Measurements from ENCODE around the gene ZBTB7C. TPM values are rescaled to one million over a fixed set of nuclear protein-coding genes. Genes with fewer than 3 reads are reported as not detected.

Gene ZBTB7C
- total RNA-seq, 2 donors from 2014 or later, result not detected

DNA sequence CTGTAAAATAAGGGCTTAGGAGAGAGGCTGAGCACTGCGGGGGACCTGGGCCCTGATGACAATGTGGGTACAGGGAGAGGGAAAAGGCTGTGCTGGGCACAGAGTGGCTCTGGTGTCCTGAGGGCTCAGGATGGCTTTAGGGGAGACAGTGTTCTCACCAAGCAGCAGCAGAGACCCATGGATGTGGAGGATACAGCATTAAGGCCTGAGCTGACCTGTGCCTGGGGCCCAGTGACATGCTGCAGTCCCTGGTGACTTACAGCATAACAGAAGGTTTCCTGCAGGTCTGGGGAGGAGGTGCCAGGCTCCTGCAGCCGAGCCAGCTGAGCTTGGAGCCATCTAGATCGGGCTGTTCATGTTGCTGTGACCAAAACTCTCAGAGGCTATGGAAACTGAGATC lies 287.4 kb downstream of the ZBTB7C start:
- Mint-ChIP-seq H3K36me3 (no peaks in the 10 kb centered on the region), H3K27ac (no peak overlapping the region), H3K9me3 (no peaks in the 10 kb centered on the region)
- no peak for ATAC-seq
- DNase-seq (ENCODE audit: low spot score in 2 of 2), result no peak

DNA sequence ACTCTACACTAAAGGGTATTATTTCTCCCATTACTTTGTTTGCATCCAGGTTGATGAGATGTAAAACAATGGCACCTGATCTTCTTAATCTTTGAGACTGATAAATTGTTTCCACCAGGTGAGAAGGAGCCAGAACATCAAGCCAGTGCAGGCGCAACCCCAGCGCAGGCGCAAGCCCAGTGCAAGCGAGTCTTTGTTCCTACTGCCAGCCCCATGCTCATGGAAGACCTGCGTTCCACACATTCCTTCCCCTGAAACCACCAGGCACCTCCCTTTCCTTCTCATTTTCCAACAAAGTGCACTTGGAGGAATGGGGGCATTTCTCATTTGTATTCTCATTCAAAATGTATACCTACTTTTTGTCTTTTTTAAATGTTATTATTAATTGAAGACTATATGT lies 290.0 kb downstream of the ZBTB7C start:
- ATAC-seq (no peak), DNase-seq (ENCODE audit: low spot score in 2 of 2) (no peak)
- H3K36me3 Mint-ChIP-seq, result no peaks in the 10 kb centered on the region
- no peaks in the 10 kb centered on the region for H3K9me3 Mint-ChIP-seq
- no peak overlapping the region for H3K27ac Mint-ChIP-seq

GRCh38 chr18:48116873-48117630 lies 292.1 kb downstream of the ZBTB7C start:
- H3K36me3 Mint-ChIP-seq, result no peaks in the 10 kb centered on the region
- no peak overlapping the region for H3K27ac Mint-ChIP-seq
- DNase-seq (ENCODE audit: low spot score in 2 of 2) (no peak), ATAC-seq (no peak)
- no peaks in the 10 kb centered on the region for H3K9me3 Mint-ChIP-seq

- H3K36me3 Mint-ChIP-seq, result no peaks in the 10 kb centered on the region
- no peak overlapping the region for H3K27ac Mint-ChIP-seq
- H3K9me3 Mint-ChIP-seq, result no peaks in the 10 kb centered on the region
- ATAC-seq (no peak), DNase-seq (ENCODE audit: low spot score in 2 of 2) (no peak)
These were observed 293.2 kb downstream of the ZBTB7C start for GRCh38 chr18:48116017-48116416.

- DNase-seq (ENCODE audit: low spot score in 2 of 2), result no peak
- H3K36me3 Mint-ChIP-seq, result no peaks in the 10 kb centered on the region
- no peak overlapping the region for H3K27ac Mint-ChIP-seq
- H3K9me3 Mint-ChIP-seq, result no peaks in the 10 kb centered on the region
- ATAC-seq, result no peak
These were observed 295.5 kb downstream of the ZBTB7C start for GRCh38 chr18:48113691-48114090.

DNA sequence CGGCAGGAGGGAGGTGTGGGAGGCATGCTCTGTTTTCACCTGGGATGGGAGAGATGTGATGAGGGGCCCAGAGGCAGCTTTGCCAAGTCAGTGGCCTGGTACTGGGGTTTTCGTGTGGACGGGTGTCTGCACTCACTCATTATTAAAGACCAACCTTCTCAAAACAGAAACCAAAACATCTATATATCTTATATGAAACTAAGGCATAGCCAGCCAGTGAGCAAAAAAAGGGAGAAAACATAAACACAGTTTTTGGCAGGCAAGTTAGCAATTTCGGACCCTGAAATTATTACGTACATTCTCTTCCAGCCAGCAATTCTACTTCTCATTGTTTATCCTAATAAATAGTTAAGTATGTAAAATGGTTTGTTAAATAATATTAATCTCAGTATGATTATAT lies 297.6 kb downstream of the ZBTB7C start:
- Mint-ChIP-seq H3K36me3 (no peaks in the 10 kb centered on the region), H3K9me3 (no peaks in the 10 kb centered on the region), H3K27ac (no peak overlapping the region)
- ATAC-seq, result no peak
- no peak for DNase-seq (ENCODE audit: low spot score in 2 of 2)

GRCh38 chr18:48110797-48111196 lies 298.4 kb downstream of the ZBTB7C start:
- Mint-ChIP-seq H3K36me3 (no peaks in the 10 kb centered on the region), H3K27ac (no peak overlapping the region), H3K9me3 (no peaks in the 10 kb centered on the region)
- ATAC-seq (no peak), DNase-seq (ENCODE audit: low spot score in 2 of 2) (no peak)

GRCh38 chr18:48109961-48110493 lies 299.2 kb downstream of the ZBTB7C start:
- no peak overlapping the region for H3K27ac Mint-ChIP-seq
- no peak for ATAC-seq
- DNase-seq (ENCODE audit: low spot score in 2 of 2), result no peak
- no peaks in the 10 kb centered on the region for H3K36me3 Mint-ChIP-seq
- H3K9me3 Mint-ChIP-seq, result no peaks in the 10 kb centered on the region

- no peak for DNase-seq (ENCODE audit: low spot score in 2 of 2)
- Mint-ChIP-seq H3K36me3 (no peaks in the 10 kb centered on the region), H3K9me3 (no peaks in the 10 kb centered on the region), H3K27ac (no peak overlapping the region)
- ATAC-seq, result no peak
These were observed 301.0 kb downstream of the ZBTB7C start for GRCh38 chr18:48108136-48108535.

GRCh38 chr18:48106976-48107781 lies 302.0 kb downstream of the ZBTB7C start:
- Mint-ChIP-seq H3K27ac (no peak overlapping the region), H3K9me3 (no peaks in the 10 kb centered on the region), H3K36me3 (no peaks in the 10 kb centered on the region)
- no peak for ATAC-seq
- no peak for DNase-seq (ENCODE audit: low spot score in 2 of 2)

- no peaks in the 10 kb centered on the region for H3K9me3 Mint-ChIP-seq
- no peak for DNase-seq (ENCODE audit: low spot score in 2 of 2)
- H3K27ac Mint-ChIP-seq, result no peak overlapping the region
- ATAC-seq, result no peak
- H3K36me3 Mint-ChIP-seq, result no peaks in the 10 kb centered on the region
These were observed 302.7 kb downstream of the ZBTB7C start for GRCh38 chr18:48106498-48106897.

GRCh38 chr18:48105317-48105716 lies 303.9 kb downstream of the ZBTB7C start:
- no peak for DNase-seq (ENCODE audit: low spot score in 2 of 2)
- Mint-ChIP-seq H3K36me3 (no peaks in the 10 kb centered on the region), H3K9me3 (no peaks in the 10 kb centered on the region), H3K27ac (no peak overlapping the region)
- no peak for ATAC-seq

DNA sequence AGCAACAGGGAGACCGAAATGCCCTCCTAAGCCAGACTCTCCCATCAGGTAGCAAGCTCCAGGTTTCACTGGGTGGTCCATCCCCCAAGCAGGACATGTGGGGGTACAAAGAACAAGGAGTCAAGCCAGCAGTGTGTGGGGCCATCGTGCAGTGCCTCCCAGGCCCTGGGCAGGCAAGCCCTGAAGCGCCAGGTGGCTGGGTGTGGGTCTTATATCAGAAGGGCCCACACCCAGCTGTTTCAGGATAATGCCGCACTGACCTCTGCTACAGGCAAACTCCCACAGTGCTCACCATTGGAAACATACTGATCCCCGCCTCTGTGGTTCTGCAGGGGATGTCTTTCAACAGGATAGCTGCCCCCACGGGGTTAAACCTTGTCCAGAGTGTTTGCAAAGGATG lies 304.5 kb downstream of the ZBTB7C start:
- Mint-ChIP-seq H3K9me3 (no peaks in the 10 kb centered on the region), H3K27ac (no peak overlapping the region), H3K36me3 (no peaks in the 10 kb centered on the region)
- no peak for DNase-seq (ENCODE audit: low spot score in 2 of 2)
- ATAC-seq, result no peak

DNA sequence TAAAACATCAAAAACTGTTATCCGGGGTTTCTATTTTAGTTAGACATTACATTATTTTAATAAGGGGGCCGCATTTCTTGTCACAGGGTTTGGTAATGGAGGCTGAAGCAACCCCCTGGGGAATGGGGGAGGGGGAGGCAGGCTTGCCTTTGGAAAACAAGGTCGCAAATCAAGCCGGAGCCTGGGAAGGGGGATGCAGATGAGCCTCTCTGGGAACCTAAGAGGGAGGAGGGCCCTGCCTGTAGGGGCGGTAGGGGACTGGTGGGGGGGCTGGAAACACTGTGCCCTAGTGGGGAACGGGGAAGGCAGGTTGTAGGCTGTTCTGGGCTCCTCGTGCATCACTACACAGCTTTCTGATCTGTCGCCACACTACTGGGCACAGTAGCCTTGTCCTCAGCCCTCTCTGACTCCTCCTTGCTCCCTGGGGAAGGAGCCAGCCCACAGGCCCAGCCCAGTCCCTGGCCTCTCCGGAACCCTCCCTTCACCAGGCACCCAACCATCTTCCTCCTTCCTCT lies 308.5 kb downstream of the ZBTB7C start:
- Mint-ChIP-seq H3K36me3 (no peaks in the 10 kb centered on the region), H3K9me3 (no peaks in the 10 kb centered on the region), H3K27ac (no peak overlapping the region)
- ATAC-seq (no peak), DNase-seq (ENCODE audit: low spot score in 2 of 2) (no peak)

GRCh38 chr18:48100165-48100575 lies 309.0 kb downstream of the ZBTB7C start:
- no peak for ATAC-seq

GRCh38 chr18:48099481-48100164 lies 309.6 kb downstream of the ZBTB7C start:
- Mint-ChIP-seq H3K36me3 (no peaks in the 10 kb centered on the region), H3K9me3 (no peaks in the 10 kb centered on the region), H3K27ac (no peak overlapping the region)
- DNase-seq (ENCODE audit: low spot score in 2 of 2), result no peak
- no peak for ATAC-seq

More at GRCh38 chr18:48100165-48100575, 309.0 kb downstream of the ZBTB7C start:
- Mint-ChIP-seq H3K9me3 (no peaks in the 10 kb centered on the region), H3K27ac (no peak overlapping the region), H3K36me3 (no peaks in the 10 kb centered on the region)
- no peak for DNase-seq (ENCODE audit: low spot score in 2 of 2)

- no peaks in the 10 kb centered on the region for H3K36me3 Mint-ChIP-seq
- ATAC-seq (no peak), DNase-seq (ENCODE audit: low spot score in 2 of 2) (no peak)
- H3K27ac Mint-ChIP-seq, result no peak overlapping the region
- H3K9me3 Mint-ChIP-seq, result no peaks in the 10 kb centered on the region
These were observed 310.6 kb downstream of the ZBTB7C start for GRCh38 chr18:48098538-48098937.
